DOHH2 (cell line): ENCODE data around the gene PCBP2.

Experiments used
- CTCF ChIP-seq: fragments of 200-600 bp; sonication (generic); IDR thresholded peaks from one replicate; pipeline ENCODE4 v1.5.1; 2014; ENCODE audit warnings: antibody characterized with exemption, mild to moderate bottlenecking, low read depth, low read length; ENCODE audit not compliant: poor library complexity, severe bottlenecking
- EZH2phosphoT487 ChIP-seq: fragments of 200-600 bp; sonication (generic); IDR thresholded peaks from 2 replicates; pipeline ENCODE4 v1.6.1; 2017; ENCODE audit warnings: borderline replicate concordance, mild to moderate bottlenecking, antibody characterized with exemption, low read length, moderate library complexity, mixed read lengths

GRCh38 chr12:53476769-53477209 lies 24.9 kb downstream of the PCBP2 start:
- TF ChIP-seq CTCF (no peak), EZH2phosphoT487 (no peak)
